Neural progenitor cell (in vitro differentiated cells): ENCODE measurements around the gene CD48. TPM values are rescaled to one million over a fixed set of nuclear protein-coding genes. Genes with fewer than 3 reads are reported as not detected.

Experiments used
- DNase-seq: peaks from one replicate; pipeline ENCODE4 v3.0.0-alpha.2; 2016; ENCODE audit warnings: low spot score
- H2AFZ ChIP-seq: fragments of 200-600 bp; sonication (generic); replicated peaks from 2 replicates; pipeline ENCODE4 v1.6.1; 2016; ENCODE audit warnings: antibody characterized with exemption
- H3F3A ChIP-seq: fragments of 200-600 bp; sonication (generic); 2 replicates; pipeline ENCODE4 v1.6.1; 2016; ENCODE audit warnings: antibody characterized with exemption, low read depth
- H3K27ac ChIP-seq: fragments of 200-600 bp; sonication (generic); 2 replicates; pipeline ENCODE4 v1.5.1; 2016; ENCODE audit warnings: mild to moderate bottlenecking
- H3K27me3 ChIP-seq: fragments of 200-600 bp; sonication (generic); 2 replicates; pipeline ENCODE4 v1.6.1; 2016; ENCODE audit warnings: mild to moderate bottlenecking, moderate library complexity
- H3K36me3 ChIP-seq: fragments of 200-600 bp; sonication (generic); 2 replicates; pipeline ENCODE4 v1.5.1; 2016
- H3K4me1 ChIP-seq: fragments of 200-600 bp; sonication (generic); 2 replicates; pipeline ENCODE4 v1.6.1; 2016; ENCODE audit warnings: mixed run types
- H3K4me2 ChIP-seq: fragments of 200-600 bp; sonication (generic); 2 replicates; pipeline ENCODE4 v1.6.1; 2016
- H3K4me3 ChIP-seq: fragments of 200-600 bp; sonication (generic); 2 replicates; pipeline ENCODE4 v1.5.1; 2016
- H3K79me2 ChIP-seq: fragments of 200-600 bp; sonication (generic); 2 replicates; pipeline ENCODE4 v1.6.1; 2016; ENCODE audit warnings: low read depth
- H3K9ac ChIP-seq: fragments of 200-600 bp; sonication (generic); 2 replicates; pipeline ENCODE4 v1.6.1; 2016
- H3K9me3 ChIP-seq: fragments of 200-600 bp; sonication (generic); 2 replicates; pipeline ENCODE4 v1.5.1; 2016; ENCODE audit warnings: low read depth
- H4K20me1 ChIP-seq: fragments of 200-600 bp; sonication (generic); 2 replicates; pipeline ENCODE4 v1.6.1; 2016; ENCODE audit warnings: low read depth
- H3K27ac Mint-ChIP-seq: 3 replicates; pipeline ENCODE4 v1.8.0; 2021; ENCODE audit warnings: mixed read lengths
- H3K27me3 Mint-ChIP-seq: 2 replicates; pipeline ENCODE4 v1.8.0; 2022; ENCODE audit warnings: low read depth, mild to moderate bottlenecking, inconsistent platforms, moderate library complexity, mixed read lengths; ENCODE audit not compliant: insufficient read depth
- H3K36me3 Mint-ChIP-seq: 3 replicates; pipeline ENCODE4 v1.8.0; 2021; ENCODE audit warnings: mixed read lengths
- H3K4me1 Mint-ChIP-seq: 3 replicates; pipeline ENCODE4 v1.8.0; 2021; ENCODE audit warnings: mixed read lengths
- H3K4me3 Mint-ChIP-seq: 3 replicates; pipeline ENCODE4 v1.8.0; 2021; ENCODE audit warnings: mild to moderate bottlenecking, moderate library complexity, mixed read lengths
- H3K9me3 Mint-ChIP-seq: 3 replicates; pipeline ENCODE4 v1.8.0; 2020; ENCODE audit warnings: mixed read lengths
- EZH2 ChIP-seq: fragments of 200-600 bp; sonication (generic); IDR thresholded peaks from 2 replicates; pipeline ENCODE4 v1.6.1; 2017; ENCODE audit warnings: antibody characterized with exemption, mild to moderate bottlenecking, moderate library complexity
- EZH2phosphoT487 ChIP-seq: fragments of 200-600 bp; sonication (generic); IDR thresholded peaks from 2 replicates; pipeline ENCODE4 v1.6.1; 2017; ENCODE audit warnings: antibody characterized with exemption
- total RNA-seq: library from RNA; depleted of rRNA; stranded (reverse); fragments of >200 nt; gene quantifications from 2 replicates; pipeline ENCODE4 v1.2.3, GENCODE V29; 2015; ENCODE audit warnings: low replicate concordance
- TF ChIP-seq, protein P1 (sequence below): fragments of 200-600 bp; sonication (generic); IDR thresholded peaks from 2 replicates; pipeline ENCODE4 v1.5.1; 2017; ENCODE audit warnings: antibody characterized with exemption, mild to moderate bottlenecking

The CD48 gene
- total RNA-seq, 1 donor from 2014 or later: not detected

DNA sequence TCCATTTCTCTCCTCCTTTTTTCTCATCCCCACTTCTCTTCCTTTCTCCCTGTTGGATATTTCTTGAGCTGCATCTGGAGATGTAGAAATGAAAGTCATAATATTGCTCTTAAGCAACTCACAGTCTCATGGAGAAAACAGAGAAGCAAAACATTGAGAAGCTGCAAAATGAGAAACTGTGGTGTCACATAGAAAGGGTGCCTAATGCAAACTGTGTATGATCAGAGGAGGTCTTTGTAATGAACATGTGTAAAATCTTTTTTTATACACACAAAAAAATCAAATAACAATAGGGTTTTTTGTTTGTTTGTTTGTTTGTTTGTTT, 15.7 kb upstream of the CD48 start:
- no peak overlapping the region for H3K4me3 ChIP-seq
- H3K36me3 Mint-ChIP-seq: no peaks in the 10 kb centered on the region

GRCh38 chr1:160726498-160727315, 15.1 kb upstream of the CD48 start:
- Histone ChIP-seq H3K4me3 (no peak overlapping the region), H3K27ac (no peak overlapping the region), H3K36me3 (no peaks in the 10 kb centered on the region), H3K79me2 (no peaks in the 10 kb centered on the region), H3F3A (peaks cover 8% of the 10 kb centered on the region), H3K4me1 (peaks cover 13% of the 10 kb centered on the region), H3K9ac (no peak overlapping the region), H3K4me2 (no peak overlapping the region), H3K9me3 (no peaks in the 10 kb centered on the region), H2AFZ (peak overlapping the region; percentile 74), H4K20me1 (no peaks in the 10 kb centered on the region), H3K27me3 (no peaks in the 10 kb centered on the region)
- Mint-ChIP-seq H3K4me1 (no peaks in the 10 kb centered on the region), H3K27ac (no peak overlapping the region), H3K9me3 (no peaks in the 10 kb centered on the region), H3K4me3 (no peak overlapping the region), H3K36me3 (no peaks in the 10 kb centered on the region), H3K27me3 (no peaks in the 10 kb centered on the region)
- TF ChIP-seq EZH2phosphoT487: no peak
- TF ChIP-seq, protein P1, sequence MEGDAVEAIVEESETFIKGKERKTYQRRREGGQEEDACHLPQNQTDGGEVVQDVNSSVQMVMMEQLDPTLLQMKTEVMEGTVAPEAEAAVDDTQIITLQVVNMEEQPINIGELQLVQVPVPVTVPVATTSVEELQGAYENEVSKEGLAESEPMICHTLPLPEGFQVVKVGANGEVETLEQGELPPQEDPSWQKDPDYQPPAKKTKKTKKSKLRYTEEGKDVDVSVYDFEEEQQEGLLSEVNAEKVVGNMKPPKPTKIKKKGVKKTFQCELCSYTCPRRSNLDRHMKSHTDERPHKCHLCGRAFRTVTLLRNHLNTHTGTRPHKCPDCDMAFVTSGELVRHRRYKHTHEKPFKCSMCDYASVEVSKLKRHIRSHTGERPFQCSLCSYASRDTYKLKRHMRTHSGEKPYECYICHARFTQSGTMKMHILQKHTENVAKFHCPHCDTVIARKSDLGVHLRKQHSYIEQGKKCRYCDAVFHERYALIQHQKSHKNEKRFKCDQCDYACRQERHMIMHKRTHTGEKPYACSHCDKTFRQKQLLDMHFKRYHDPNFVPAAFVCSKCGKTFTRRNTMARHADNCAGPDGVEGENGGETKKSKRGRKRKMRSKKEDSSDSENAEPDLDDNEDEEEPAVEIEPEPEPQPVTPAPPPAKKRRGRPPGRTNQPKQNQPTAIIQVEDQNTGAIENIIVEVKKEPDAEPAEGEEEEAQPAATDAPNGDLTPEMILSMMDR: peak; percentile 97
- no peak for TF ChIP-seq EZH2
- peak; percentile 88 for DNase-seq

More for the DNA sequence above, 15.7 kb upstream of the CD48 start:
- Histone ChIP-seq H2AFZ (peak overlapping the region; percentile 74), H3F3A (peaks cover 8% of the 10 kb centered on the region), H3K9ac (no peak overlapping the region), H3K4me1 (peaks cover 13% of the 10 kb centered on the region), H3K79me2 (no peaks in the 10 kb centered on the region), H3K27ac (no peak overlapping the region), H3K36me3 (no peaks in the 10 kb centered on the region), H3K27me3 (no peaks in the 10 kb centered on the region), H4K20me1 (no peaks in the 10 kb centered on the region), H3K9me3 (no peaks in the 10 kb centered on the region), H3K4me2 (no peak overlapping the region)
- TF ChIP-seq EZH2 (no peak), EZH2phosphoT487 (no peak)
- TF ChIP-seq, protein P1: no peak
- H3K4me3 Mint-ChIP-seq: no peak overlapping the region
- no peaks in the 10 kb centered on the region for H3K27me3 Mint-ChIP-seq
- H3K9me3 Mint-ChIP-seq: no peaks in the 10 kb centered on the region
- no peaks in the 10 kb centered on the region for H3K4me1 Mint-ChIP-seq
- DNase-seq: no peak
- H3K27ac Mint-ChIP-seq: no peak overlapping the region

- Histone ChIP-seq H3K36me3 (no peaks in the 10 kb centered on the region), H2AFZ (no peak overlapping the region), H3K9ac (no peak overlapping the region), H3F3A (peaks cover 8% of the 10 kb centered on the region), H3K4me1 (peaks cover 13% of the 10 kb centered on the region), H3K4me3 (no peak overlapping the region), H3K79me2 (no peaks in the 10 kb centered on the region), H4K20me1 (no peaks in the 10 kb centered on the region), H3K9me3 (no peaks in the 10 kb centered on the region), H3K27ac (no peak overlapping the region), H3K27me3 (no peaks in the 10 kb centered on the region), H3K4me2 (no peak overlapping the region)
- H3K4me3 Mint-ChIP-seq: no peak overlapping the region
- TF ChIP-seq, protein P1: no peak
- TF ChIP-seq EZH2phosphoT487: no peak
- TF ChIP-seq EZH2: no peak
- no peaks in the 10 kb centered on the region for H3K36me3 Mint-ChIP-seq
- H3K4me1 Mint-ChIP-seq: no peaks in the 10 kb centered on the region
- no peak overlapping the region for H3K27ac Mint-ChIP-seq
- H3K9me3 Mint-ChIP-seq: no peaks in the 10 kb centered on the region
- no peak for DNase-seq
- H3K27me3 Mint-ChIP-seq: no peaks in the 10 kb centered on the region
Measured at GRCh38 chr1:160726114-160726497, 14.5 kb upstream of the CD48 start.
